SIG-M5 treated with dmso at 0.1 percent for 504 hours (cell line): ENCODE data around the gene OR13C8.

Source experiments
- DNase-seq: peaks from one replicate; lab custom pipeline; 2025; ENCODE audit not compliant: unreplicated experiment; lab: John Stamatoyannopoulos, UW

The OR13C8 gene

GRCh38 chr9:104611213-104611612, 42.2 kb downstream of the OR13C8 start:
- DNase-seq, result no peak

GRCh38 chr9:104617418-104617817, 48.5 kb downstream of the OR13C8 start:
- DNase-seq, result no peak

DNA sequence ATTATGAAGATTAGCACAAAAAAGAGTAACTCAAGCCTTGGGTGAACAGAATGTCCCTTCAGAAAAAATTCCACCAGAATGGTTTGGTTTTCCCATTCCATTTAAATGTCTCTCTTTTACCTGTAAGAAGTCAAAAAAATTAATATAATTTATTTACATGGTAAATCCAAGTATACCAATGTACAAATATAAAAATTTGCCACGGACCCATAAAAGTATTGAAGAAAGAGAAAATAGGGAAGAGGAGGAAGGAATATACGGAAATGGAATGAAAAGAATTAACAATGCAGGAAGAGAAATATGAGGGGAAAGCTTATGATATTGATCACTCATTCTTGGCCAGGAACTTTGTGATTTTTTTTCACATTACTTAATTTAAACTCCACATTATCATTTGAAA, 49.1 kb downstream of the OR13C8 start, which contains the start of gene OR13C9:
Gene OR13C9 (minus strand): TSS at position 101 of the 400 bp plus-strand sequence. CDS start 0 bp downstream, at position 101.
- no peak for DNase-seq
